Suprapubic skin (tissue), 4 donors: Measurements from ENCODE around the gene MINK1. TPM values are rescaled to one million over a fixed set of nuclear protein-coding genes. Genes with fewer than 3 reads are reported as not detected.

ENCODE experiments used
- total RNA-seq, 4 donors: library from RNA; depleted of rRNA; stranded (reverse); fragments of >200 nt; gene quantifications; one replicate each; pipeline ENCODE4 v1.1.0, GENCODE V29; 2016

MINK1 gene
- total RNA-seq, 4 donors from 2014 or later = 141 to 352 (median 169) TPM

Other genes starting within 250 kb of the MINK1 start
- 1 to 10 TPM in 1 of 4 donors, under 1 TPM in 2, not detected in 1; 0.64 to 1.3 (median 0.81) TPM for gene SMTNL2, start 248.8 kb upstream of the MINK1 start, total RNA-seq
- 1 to 10 TPM in 1 of 4 donors, under 1 TPM in 3; 0.15 to 1.5 (median 0.36) TPM for gene ALOX15, start 191.7 kb upstream of the MINK1 start, total RNA-seq
- gene PELP1, start 129.2 kb upstream of the MINK1 start, total RNA-seq = 10 to 100 TPM; 32.2 to 79.3 (median 60.9) TPM
- 10 to 100 TPM; 12.1 to 20.6 (median 16.0) TPM for gene ARRB2, start 122.7 kb upstream of the MINK1 start, total RNA-seq
- 10 to 100 TPM; 15.0 to 38.0 (median 26.4) TPM for gene MED11, start 101.9 kb upstream of the MINK1 start, total RNA-seq
- 1 to 10 TPM in 2 of 4 donors, under 1 TPM in 2; 0.40 to 2.8 (median 1.3) TPM for gene ZMYND15, start 93.5 kb upstream of the MINK1 start, total RNA-seq
- 10 to 100 TPM; 12.5 to 33.9 (median 18.8) TPM for gene CXCL16, start 93.4 kb upstream of the MINK1 start, total RNA-seq
- gene TM4SF5, start 61.5 kb upstream of the MINK1 start, total RNA-seq = not detected
- gene VMO1, start 47.0 kb upstream of the MINK1 start, total RNA-seq = 1 to 10 TPM in 2 of 4 donors, not detected in 2; 1.4 to 1.5 TPM
- gene GLTPD2, start 44.4 kb upstream of the MINK1 start, total RNA-seq = under 1 TPM in 1 of 4 donors, not detected in 3; 0.80 TPM
- 100 to 1,000 TPM in 3 of 4 donors, 10 to 100 TPM in 1; 68.6 to 250 (median 189) TPM for gene PSMB6, start 37.2 kb upstream of the MINK1 start, total RNA-seq
- gene PLD2, start 26.2 kb upstream of the MINK1 start, total RNA-seq = 100 to 1,000 TPM in 1 of 4 donors, 10 to 100 TPM in 3; 53.5 to 134 (median 57.6) TPM
- gene C17orf107, start 66.2 kb downstream of the MINK1 start, total RNA-seq = 1 to 10 TPM; 3.7 to 9.8 (median 7.5) TPM
- 1 to 10 TPM; 1.7 to 6.0 (median 2.4) TPM for gene CHRNE, start 69.8 kb downstream of the MINK1 start, total RNA-seq
- gene GP1BA, start 98.9 kb downstream of the MINK1 start, total RNA-seq = not detected
- 10 to 100 TPM; 35.7 to 74.3 (median 41.6) TPM for gene SLC25A11, start 106.7 kb downstream of the MINK1 start, total RNA-seq
- gene RNF167, start 106.9 kb downstream of the MINK1 start, total RNA-seq = 100 to 1,000 TPM in 2 of 4 donors, 10 to 100 TPM in 2; 74.1 to 118 (median 99.4) TPM
- gene PFN1, start 115.2 kb downstream of the MINK1 start, total RNA-seq = 100 to 1,000 TPM; 392 to 756 (median 686) TPM
- 1 to 10 TPM; 2.0 to 4.2 (median 3.2) TPM for gene ENO3, start 117.8 kb downstream of the MINK1 start, total RNA-seq
- 10 to 100 TPM; 30.5 to 52.7 (median 47.1) TPM for gene SPAG7, start 134.5 kb downstream of the MINK1 start, total RNA-seq
- gene CAMTA2, start 154.3 kb downstream of the MINK1 start, total RNA-seq = 10 to 100 TPM; 27.4 to 60.8 (median 34.6) TPM
- gene INCA1, start 164.2 kb downstream of the MINK1 start, total RNA-seq = 1 to 10 TPM in 2 of 4 donors, under 1 TPM in 2; 0.73 to 1.4 (median 1.2) TPM
- 100 to 1,000 TPM in 2 of 4 donors, 10 to 100 TPM in 2; 52.7 to 104 (median 97.8) TPM for gene KIF1C, start 164.6 kb downstream of the MINK1 start, total RNA-seq
- gene SLC52A1, start 202.1 kb downstream of the MINK1 start, total RNA-seq = 10 to 100 TPM in 1 of 4 donors, 1 to 10 TPM in 3; 2.2 to 25.0 (median 5.9) TPM
- 1 to 10 TPM; 2.7 to 6.2 (median 4.4) TPM for gene ZFP3, start 245.1 kb downstream of the MINK1 start, total RNA-seq